Left lung (tissue), 10 donors: ENCODE results near the gene CYB5RL. TPM values are rescaled to one million over a fixed set of nuclear protein-coding genes. Genes with fewer than 3 reads are reported as not detected.

ENCODE experiments used
- ATAC-seq: fragments of 200-7000 bp; cut with Tn5 transposase; one replicate; pipeline ENCODE4 v1.9.1; 2020; ENCODE audit warnings: moderate library complexity
- DNase-seq, 4 donors: peaks; one replicate each; pipeline ENCODE4 v3.0.0-alpha.2; 2013 to 2020
- H3K27ac ChIP-seq, 2 donors: fragments of 200-600 bp; sonication (generic) in 1 of 2; one replicate each; pipeline versions ENCODE4 v1.5.0 to v1.8.0; 2020 to 2021
- H3K27me3 ChIP-seq, 2 donors: fragments of 200-600 bp; sonication (generic) in 1 of 2; one replicate each; pipeline versions ENCODE4 v1.5.0 to v1.8.0; 2020 to 2021
- H3K36me3 ChIP-seq, 2 donors: fragments of 200-600 bp; sonication (generic) in 1 of 2; one replicate each; pipeline versions ENCODE4 v1.5.0 to v1.8.0; 2020 to 2021
- H3K4me1 ChIP-seq, 2 donors: fragments of 200-600 bp; one replicate each; pipeline ENCODE4 v1.8.0; 2021
- H3K4me3 ChIP-seq, 2 donors: fragments of 200-600 bp; sonication (generic) in 1 of 2; one replicate each; pipeline versions ENCODE4 v1.5.0 to v1.8.0; 2020 to 2021; ENCODE audit warnings: mild to moderate bottlenecking in 1 of 2
- H3K9me3 ChIP-seq, 2 donors: fragments of 200-600 bp; sonication (generic) in 1 of 2; one replicate each; pipeline versions ENCODE4 v1.5.0 to v1.8.0; 2020 to 2021
- CTCF ChIP-seq, 2 donors: fragments of 200-600 bp; sonication (generic) in 1 of 2; IDR thresholded peaks; one replicate each; pipeline versions ENCODE4 v1.5.0 to v1.8.0; 2021; ENCODE audit warnings: antibody characterized with exemption in 2 of 2
- intact Hi-C, 2 donors: fragments of 100-400 bp; cut with DNase I; formaldehyde crosslinking; loops; one replicate each; pipeline versions ENCODE4 v1.11.2 to v1.14.2; 2022
- polyA plus RNA-seq, 6 donors: library from polyadenylated mRNA; unstranded; fragments of 120-200 nt; gene quantifications; one replicate each; pipeline ENCODE4 v1.2.1, GENCODE V29; 2013; ENCODE audit not compliant: insufficient read length in 6 of 6
- total RNA-seq, 2 donors: library from RNA; stranded (reverse); fragmentation: NEBNext Ultra II Directional; extraction: Animal tissue kit (Norgen Biotek cat#: 25700); gene quantifications; one replicate each; pipeline ENCODE4 v1.2.1, GENCODE V29; 2021
- donor health status: DM: no; HTN: yes; CAD: no.
- donor health status: DM: no; HTN: no; CAD: no.

The CYB5RL gene
- total and polyA plus RNA-seq, 8 donors, result 7.4 to 11.7 (median 10.2) TPM

GRCh38 chr1:54190526-54190925 lies 9.3 kb downstream of the CYB5RL start:
- Histone ChIP-seq H3K27me3 (no peaks in the 10 kb centered on the region), H3K27ac (no peak overlapping the region), H3K4me3 (no peak overlapping the region), H3K9me3 (no peaks in the 10 kb centered on the region), H3K36me3 (peaks cover 0 to 54% of the 10 kb centered on the region in 2 donors), H3K4me1 (no peaks in the 10 kb centered on the region)
- intact Hi-C loops, result no loop called here
- DNase-seq, result no peak
- TF ChIP-seq CTCF (IDR thresholded peaks at IDR 0.05), result no peak
- ATAC-seq, result no peak

DNA sequence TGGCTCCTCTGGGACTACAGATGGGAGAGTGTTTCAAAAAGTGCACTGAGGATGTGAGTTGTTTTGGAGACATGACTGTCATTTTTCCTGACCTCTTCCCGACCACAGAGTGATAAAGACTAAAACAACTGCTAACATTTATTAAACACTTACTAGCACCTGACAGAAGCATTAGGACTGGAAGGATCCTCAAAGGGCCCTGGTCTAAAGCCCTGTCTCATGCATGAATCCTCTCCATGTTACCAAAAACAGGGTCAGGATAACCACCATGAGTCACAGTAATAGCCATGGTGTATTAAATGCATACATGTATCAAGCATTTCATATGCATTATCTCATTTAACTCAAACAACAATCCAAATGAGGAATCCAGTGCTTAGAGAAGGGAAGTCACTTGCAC lies 11.5 kb downstream of the CYB5RL start:
- intact Hi-C loops, result no loop called here
- H3K36me3 ChIP-seq, result peaks cover 0 to 40% of the 10 kb centered on the region in 2 donors
- H3K9me3 ChIP-seq, result no peaks in the 10 kb centered on the region
- H3K27me3 ChIP-seq, result no peaks in the 10 kb centered on the region
- no peak for DNase-seq
- no peak for TF ChIP-seq CTCF (IDR thresholded peaks at IDR 0.05)
- no peak for ATAC-seq
- H3K4me3 ChIP-seq, result no peak overlapping the region
- no peaks in the 10 kb centered on the region for H3K4me1 ChIP-seq
- no peak overlapping the region for H3K27ac ChIP-seq

DNA sequence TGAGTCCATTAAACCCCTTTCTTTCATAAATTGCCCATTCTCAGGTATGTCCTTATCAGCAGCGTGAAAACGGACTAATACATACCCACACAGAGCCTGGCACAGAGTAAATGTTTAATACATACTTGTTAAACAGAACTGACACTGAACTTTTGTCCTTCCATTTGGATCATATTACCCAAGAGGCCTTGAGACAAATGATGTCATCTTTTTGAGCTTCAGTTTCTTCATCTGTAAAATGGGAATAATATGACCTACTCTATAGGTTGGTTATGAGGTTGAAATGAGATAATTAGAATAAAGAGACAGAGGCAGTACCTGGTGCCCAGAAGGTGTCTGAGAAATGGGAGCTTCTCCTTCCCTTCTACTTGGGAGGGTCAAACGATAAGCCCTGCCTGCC lies 13.8 kb downstream of the CYB5RL start:
- TF ChIP-seq CTCF (IDR thresholded peaks at IDR 0.05), result no peak
- Histone ChIP-seq H3K4me3 (no peak overlapping the region), H3K27ac (no peak overlapping the region), H3K36me3 (peaks cover 0 to 34% of the 10 kb centered on the region in 2 donors), H3K9me3 (no peaks in the 10 kb centered on the region), H3K4me1 (no peaks in the 10 kb centered on the region), H3K27me3 (no peaks in the 10 kb centered on the region)
- intact Hi-C loops, result no loop called here
- DNase-seq (no peak), ATAC-seq (no peak)

DNA sequence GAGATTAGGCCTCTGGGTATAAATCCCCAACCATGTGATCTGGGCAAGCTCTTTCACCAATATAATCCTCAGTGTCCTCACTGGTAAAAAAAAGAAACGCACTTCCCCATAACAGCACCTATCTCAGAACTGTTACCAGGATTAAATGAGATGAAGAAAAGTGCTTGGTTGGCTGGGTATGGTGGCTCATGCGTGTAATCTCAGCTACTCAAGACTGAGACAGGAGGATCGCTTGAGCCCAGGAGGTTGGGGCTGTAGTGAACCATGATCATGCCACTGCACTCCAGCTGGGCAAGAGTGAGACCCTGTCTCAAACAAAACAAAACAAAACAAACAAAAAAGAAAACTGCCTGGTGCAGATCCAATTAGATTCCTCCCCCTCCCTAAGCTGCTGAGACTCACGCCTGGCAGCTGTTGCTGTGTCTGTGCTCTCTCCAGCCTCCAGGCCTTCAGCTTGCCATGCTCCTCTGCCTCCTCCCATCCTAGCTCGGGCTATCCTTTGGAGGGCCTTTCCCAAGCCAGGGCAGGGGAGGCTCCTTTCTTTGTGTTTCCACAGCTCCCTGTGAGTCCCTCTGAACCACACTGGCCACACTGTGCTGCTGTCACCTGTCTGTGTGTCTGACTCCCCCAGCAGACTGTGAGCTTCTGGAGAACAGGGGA lies 19.0 kb downstream of the CYB5RL start:
- Histone ChIP-seq H3K27me3 (no peaks in the 10 kb centered on the region), H3K4me1 (no peaks in the 10 kb centered on the region), H3K36me3 (peaks cover 0 to 26% of the 10 kb centered on the region in 2 donors), H3K27ac (no peak overlapping the region), H3K4me3 (no peak overlapping the region), H3K9me3 (no peaks in the 10 kb centered on the region)
- DNase-seq, result no peak
- no peak for ATAC-seq
- intact Hi-C loops, result no loop called here
- no peak for TF ChIP-seq CTCF (IDR thresholded peaks at IDR 0.05)

DNA sequence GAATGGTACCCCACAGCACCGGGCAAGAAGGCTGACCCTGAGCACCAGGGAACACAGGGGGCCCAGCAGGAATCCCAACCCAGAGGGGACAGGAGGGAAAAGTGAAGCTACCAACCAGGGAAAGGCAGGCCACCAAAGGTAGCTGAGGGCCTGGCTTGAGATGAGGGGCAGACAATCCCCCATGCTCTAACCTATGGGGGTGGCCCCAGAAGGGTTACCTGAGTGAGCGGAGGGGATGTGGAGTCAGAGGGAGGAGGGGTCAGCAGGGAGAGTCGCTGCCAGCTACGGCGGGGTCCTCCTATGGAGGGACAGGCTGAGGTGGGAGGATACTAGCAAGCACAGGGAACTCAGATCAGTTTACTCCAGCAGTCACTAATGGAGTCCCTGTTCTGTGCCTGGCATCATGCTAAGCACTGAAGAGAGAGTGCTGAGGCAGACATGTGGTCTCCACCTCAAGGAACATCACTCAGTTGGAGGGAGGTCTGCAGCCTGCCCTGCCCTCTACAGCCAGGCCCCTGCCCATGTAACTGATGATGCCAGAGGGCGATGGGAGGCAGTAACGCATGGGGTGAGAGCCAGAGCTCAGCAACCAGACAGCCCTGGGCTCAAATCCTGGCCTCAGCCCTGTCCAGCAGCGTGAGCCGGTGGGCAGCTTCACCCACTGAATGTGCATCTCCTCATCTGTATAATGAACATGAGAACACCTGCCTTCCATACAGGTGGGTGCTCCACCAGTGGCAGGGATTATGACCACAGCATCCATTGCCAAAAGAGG lies 21.3 kb downstream of the CYB5RL start:
- no peaks in the 10 kb centered on the region for H3K9me3 ChIP-seq
- DNase-seq (no peak), ATAC-seq (no peak)
- H3K4me3 ChIP-seq, result no peak overlapping the region
- no peaks in the 10 kb centered on the region for H3K27me3 ChIP-seq
- intact Hi-C loops, result no loop called here
- no peak for TF ChIP-seq CTCF (IDR thresholded peaks at IDR 0.05)
- H3K36me3 ChIP-seq, result peaks cover 0 to 26% of the 10 kb centered on the region in 2 donors
- no peak overlapping the region for H3K27ac ChIP-seq
- no peaks in the 10 kb centered on the region for H3K4me1 ChIP-seq
